ENCODE measurements around the gene OXCT1.

DNA sequence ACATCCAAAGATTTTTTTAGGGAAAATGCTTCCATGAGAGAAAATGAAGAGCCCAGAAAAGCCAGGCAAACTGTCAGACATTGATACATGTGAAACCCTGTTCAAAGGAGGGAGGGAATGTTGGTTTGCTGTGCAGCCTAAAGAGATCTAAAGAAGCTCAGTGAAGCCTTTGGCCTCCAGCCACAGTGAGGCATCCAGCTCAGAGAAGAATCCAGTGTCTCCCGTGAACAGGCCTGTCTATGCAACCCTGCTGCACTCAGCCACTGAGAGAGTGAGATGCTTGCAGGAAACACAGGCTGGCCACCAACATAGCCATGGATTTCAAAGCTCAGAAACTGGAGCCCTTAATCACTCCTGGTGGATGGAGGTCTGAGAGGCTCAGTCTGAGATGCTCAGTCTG is 188.4 kb downstream of the OXCT1 start:
- TF ChIP-seq POLR2A (IDR thresholded peaks at IDR 0.05; ENCODE audit: extremely low read depth, insufficient read length) (no peak), CTCF (IDR thresholded peaks at IDR 0.05; ENCODE audit: low read depth, low read length) (no peak), MYC (IDR thresholded peaks at IDR 0.05; ENCODE audit: low read depth, low read length) (no peak)
- TF ChIP-seq, protein P1, sequence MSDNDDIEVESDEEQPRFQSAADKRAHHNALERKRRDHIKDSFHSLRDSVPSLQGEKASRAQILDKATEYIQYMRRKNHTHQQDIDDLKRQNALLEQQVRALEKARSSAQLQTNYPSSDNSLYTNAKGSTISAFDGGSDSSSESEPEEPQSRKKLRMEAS (IDR thresholded peaks at IDR 0.05; ENCODE audit: low read depth, low read length): no peak
